NCI-H2196 treated with DMSO at 0.1 percent for 48 hours (cell line): ENCODE measurements around the gene FBXO2.

Experiments
- DNase-seq: peaks from one replicate; lab custom pipeline; 2025; ENCODE audit not compliant: unreplicated experiment; lab: John Stamatoyannopoulos, UW

FBXO2 gene

DNA sequence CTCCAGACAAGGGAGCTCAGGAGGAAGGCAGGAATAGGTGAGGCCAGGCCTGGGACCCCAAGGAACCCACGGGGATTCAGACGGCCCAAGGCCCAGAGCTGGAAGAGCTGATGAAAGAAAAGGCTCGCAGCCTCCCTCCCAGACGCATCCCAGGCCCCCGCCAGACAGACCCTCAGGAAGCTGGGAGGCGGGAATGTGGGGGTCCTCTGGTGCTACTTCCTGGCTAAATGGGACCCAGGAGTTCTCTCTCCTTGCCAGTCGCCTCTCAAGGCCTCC is 430 bp downstream of the FBXO2 start:
- DNase-seq: no peak

DNA sequence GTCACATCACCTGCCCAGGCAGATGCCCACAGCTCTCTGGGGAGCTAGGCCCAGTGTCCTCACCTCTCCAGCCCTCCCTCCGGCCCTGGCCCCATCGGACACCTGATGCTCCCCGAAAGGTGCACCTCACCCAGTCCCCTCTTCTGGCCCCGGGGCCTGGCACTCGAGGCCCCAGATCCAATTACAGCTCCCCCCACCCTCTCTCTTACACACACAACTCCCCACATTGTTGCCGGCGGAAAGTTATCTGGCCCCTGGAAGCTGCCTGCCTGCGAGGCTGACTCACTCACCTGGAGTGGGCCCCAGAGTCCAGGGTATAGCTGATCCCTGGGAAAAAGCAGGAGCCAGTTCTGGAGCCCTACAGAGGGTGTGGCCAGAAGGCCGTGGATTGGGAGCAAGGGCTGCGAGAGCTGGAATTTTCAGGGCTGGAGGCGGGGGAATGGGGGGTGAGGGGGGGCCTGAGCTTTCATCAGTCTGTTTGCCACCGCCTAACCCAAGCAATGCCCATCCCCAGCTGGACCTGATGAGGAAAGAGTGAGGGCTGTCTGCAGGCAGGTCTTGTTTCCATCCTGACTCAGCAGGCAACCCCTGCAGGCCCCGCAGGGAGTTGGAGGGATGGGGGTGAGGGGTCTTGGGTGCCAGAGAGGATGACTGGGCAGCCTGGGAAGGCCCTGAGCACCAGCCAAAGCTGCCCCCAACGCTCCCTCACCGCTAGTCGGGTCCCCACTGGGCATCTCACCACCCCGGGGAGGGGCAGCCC is 948 bp downstream of the FBXO2 start:
- DNase-seq: no peak

DNA sequence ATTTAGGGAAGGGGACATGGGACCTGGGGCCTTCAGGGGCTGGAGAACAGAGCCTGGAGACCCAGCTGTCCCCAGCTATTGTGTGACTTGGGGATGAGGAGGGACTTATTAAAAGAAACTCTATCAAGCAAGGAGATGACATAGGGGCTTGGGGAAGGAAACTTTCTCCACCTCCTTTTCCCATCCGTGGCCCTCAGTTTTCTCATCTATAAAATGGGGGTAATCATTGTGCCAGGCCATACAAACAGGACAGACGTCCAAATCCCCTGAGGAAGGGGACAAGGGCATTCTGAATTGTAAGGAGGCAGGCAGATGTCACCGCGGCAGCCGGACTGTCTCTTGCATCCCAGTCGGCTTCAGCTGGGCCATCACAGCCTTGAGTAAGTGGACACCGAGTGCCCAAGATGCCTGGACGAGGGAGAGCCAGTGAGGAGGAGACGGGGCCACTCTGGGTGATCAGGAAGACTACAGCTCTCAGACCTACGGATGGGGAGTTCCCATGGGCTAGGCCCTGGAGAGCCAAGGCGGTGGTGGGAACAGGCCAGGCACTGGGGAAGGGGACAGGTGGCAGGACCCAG is 1.9 kb downstream of the FBXO2 start:
- no peak for DNase-seq

DNA sequence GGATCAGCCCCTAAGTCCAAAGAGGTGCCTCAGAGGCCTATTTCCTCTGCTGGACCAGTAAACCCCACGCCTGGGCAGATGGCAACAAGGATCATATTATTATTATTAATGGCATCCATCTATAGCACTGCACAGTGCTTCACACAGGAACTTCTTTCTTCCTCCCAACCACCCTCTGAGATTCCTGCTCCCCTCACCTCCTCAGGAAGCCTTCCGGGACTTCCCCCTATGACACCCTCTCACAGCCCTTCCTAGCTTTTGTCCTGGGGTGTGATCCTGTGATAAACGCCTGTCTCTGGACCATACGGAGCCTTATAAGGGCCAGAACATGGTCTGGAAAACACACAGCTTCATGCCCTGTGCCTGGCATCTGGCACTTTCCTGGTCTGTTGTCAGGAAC is 3.2 kb downstream of the FBXO2 start:
- no peak for DNase-seq

DNA sequence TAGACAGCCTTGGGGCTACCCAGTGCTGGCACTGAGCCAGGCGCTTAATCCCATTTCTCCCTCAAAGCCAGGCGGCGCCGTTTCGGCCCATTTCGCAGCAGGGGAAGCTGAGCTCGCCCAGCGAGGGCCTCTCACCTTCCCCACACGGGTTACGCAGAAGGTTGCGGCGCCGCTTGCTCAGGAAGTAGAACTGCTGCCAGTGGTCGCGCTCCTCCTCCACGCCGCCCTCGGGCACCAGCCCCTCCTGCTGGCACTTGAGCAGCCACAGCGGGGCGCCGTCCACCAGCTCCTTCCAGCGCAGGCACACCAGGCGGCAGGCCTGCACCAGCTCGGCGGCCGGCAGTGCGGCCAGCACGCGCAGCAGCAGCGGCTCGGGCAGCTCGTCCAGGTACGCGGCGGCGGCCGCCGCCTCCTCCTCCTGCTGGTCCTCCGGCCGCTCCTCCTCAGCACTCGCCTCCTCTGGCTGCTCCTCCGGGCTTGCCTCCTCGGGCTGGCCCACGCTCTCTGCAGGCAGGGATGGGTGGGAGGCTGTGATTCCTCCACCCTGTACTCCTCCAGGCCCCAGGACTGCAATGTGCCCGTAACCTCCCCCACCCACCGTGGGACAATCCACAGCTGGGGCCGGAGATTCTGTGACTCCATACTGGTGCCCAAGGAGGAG is 3.8 kb downstream of the FBXO2 start:
- no peak for DNase-seq

DNA sequence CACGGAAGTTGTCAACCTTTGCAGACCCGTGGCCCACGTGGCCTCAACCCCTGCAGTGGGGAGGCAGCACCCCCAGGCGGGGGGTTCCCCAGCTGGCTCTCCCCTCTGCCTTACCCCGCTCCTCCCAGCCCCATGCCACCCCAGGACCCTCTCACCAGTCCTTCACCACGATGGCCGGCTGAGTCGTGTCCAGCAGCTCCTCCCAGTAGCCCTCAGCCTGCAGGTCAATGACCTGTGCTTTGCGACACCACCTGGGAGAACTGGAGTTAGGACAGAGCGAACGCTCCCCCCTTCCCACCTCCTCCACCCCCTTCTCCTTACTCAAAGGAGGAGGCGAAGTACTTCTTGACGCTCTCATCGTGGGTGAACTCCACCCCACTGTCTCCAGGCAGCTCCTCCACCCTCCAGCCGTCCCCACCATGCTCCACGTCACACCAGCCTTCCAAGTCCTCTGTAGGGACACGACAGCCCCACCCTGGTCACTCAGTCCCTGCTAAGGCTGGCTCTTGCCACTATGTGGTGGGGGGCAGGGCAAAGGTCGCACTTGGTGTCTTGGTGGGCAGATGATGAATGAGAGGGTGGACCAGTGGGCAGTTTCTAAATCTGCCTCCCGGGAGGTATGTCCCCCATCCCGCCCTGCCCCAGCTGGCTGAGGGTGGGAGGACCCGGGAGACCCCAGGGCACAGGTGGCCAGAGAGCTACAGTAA is 4.5 kb downstream of the FBXO2 start:
- no peak for DNase-seq

DNA sequence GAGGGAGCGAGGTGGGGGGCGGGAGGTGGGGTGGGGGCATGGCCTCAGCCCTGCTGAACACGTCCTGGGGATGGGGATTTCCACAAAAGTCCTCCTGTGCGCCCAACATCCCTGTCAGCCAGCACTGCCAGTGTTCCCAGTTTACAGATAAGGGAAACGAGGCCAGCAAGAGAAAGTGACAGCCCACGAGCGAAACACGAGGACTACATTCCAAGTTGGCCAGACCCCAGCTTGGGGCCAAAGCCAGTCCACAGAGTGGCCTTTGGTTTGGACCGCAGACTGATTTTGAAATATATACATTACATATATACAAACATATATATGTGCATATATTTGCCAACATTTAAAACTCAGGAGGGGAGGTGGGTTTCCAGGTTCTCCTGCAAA is 5.0 kb downstream of the FBXO2 start:
- DNase-seq: no peak

DNA sequence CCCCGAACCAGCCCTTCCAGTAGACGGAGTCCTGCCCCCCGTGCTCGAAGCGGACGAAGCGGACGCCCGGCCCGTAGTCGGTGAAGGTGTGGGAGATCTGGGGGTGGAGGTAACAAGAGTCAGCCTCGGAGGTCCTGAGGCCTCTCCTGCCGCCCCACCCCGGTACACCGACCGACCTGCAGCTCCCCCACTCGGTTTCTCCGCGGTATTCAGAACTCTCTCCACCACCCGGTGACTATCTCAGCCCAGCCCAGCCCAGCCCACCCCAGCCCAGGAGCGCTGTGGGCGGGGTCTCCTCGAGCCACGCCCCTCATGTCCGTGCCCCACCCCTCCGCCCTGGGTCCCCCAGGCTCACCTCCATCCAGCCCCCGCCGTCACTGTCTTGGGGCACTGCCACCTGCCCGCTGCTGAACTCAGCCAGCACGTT is 5.5 kb downstream of the FBXO2 start:
- no peak for DNase-seq

DNA sequence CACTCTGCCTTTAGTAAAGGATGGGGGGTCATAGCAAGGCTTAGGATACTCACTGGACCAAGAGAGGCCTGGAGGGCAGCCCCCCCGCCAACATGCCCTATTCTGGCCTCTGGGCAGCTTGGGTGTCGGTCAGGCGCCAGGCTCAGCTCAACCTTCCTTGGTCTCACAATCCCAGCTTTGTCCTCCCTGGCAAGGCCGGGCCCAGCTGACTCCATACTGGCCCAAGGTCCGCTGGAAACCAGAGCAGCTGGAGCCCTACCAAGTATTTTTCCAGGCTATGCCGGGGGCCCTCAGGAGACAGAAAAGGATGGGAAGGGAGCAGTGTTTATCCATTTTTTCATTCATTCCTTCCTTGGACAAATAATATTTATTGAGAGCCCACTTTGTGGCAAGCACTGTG is 6.2 kb downstream of the FBXO2 start:
- no peak for DNase-seq

DNA sequence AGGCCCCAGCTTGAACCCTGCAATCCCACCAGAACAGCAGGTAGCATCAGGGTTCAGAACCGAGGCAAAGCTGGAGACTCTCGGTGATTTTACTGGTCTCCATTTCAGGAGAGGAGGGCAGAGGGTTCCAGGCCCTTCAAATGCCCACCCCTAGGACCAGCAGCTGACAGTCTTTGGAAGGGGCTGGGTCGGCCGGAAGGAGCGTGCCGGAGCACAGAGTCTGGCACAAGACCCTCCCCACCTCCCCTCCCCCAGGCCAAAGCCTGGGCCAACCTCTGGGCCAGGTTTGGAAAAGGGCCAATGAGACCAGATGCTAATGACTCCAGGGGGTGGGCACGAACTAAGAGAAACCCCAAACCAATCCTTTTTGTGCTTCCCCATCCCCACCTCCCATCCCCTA is 6.9 kb downstream of the FBXO2 start:
- no peak for DNase-seq

DNA sequence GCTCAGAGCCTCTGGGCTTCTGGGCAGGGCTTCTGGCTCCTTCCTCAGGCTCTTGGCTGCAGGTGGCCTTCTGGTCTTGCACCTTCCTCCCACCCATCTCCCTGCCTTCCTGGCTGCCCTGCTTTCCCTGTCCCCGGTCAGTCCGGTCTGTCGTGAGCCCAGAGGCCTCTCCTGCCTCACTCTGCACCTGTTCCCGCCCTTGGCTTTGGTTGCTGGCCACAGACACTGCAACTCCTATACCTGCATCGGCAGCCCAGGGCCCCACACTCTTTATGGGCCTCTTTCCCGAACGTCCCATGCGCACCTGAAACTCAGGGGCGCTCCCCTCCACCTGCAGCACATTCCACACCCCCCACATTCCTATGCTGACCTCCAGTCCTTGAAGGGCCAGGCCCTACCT is 7.9 kb downstream of the FBXO2 start:
- no peak for DNase-seq

DNA sequence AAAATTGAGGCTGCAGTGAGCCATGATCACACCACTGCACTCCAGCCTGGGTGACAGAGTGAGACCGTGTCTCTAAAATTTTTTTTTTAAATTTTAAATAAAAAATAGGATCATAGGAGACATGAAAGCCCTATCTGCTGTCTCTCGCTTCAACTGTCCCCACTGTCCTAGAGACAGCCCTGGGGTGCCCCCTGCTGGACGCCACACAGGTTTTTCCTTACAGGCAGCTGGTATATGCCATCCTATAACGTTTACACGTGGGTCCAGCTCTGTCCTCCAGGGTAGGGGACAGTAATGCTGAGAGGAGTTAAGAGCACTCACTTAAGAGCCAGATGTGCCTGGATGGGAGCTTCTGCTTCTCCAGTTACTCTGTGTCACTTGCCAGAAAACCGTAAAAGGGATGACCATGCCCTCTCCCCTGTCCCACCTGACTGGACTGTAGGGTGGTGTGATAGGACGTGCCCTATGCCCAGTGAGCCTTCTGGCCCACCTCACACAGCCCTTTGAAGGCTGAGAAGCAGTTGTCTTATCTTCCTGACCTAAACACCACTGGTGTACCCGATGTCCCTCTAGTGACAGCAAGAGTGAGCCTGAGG is 8.5 kb downstream of the FBXO2 start:
- DNase-seq: peak; percentile 57

DNA sequence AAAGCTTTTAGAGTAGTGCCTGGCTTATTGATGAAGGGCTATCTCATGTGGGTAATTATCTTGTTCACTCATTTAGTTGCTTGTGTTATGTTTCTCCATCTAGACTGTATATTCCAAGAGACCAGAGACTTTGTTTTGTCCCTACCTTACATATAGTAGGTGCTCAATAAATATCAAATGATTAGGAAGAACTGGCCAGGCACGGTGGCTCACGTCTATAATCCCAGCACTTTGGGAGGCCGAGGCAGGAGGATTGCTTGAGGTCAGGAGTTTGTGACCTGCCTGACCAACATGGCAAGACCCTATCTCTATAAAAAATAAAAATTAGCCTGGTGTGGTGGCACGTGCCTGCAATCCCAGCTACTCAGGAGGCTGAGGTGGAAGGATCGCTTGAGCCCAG is 9.0 kb downstream of the FBXO2 start:
- no peak for DNase-seq

DNA sequence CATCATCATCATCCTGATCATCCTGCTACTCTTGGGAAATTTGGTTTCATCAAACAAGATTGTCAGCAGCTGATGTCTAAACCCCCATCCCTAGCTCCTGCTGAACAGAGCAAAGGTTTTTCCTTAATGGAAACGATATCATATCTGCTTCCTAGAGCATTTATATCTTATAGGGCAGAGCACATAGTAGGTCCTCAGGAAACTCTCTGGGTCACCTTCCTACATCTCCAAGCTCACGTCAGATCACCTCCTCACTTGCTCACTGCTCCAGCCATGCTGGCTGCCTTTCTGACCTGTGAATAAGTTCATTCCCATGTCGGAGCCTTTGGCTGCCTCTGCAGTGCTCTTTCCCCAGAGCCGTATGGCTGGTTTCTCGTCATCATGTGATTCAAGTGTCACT is 10.4 kb downstream of the FBXO2 start:
- DNase-seq: no peak

DNA sequence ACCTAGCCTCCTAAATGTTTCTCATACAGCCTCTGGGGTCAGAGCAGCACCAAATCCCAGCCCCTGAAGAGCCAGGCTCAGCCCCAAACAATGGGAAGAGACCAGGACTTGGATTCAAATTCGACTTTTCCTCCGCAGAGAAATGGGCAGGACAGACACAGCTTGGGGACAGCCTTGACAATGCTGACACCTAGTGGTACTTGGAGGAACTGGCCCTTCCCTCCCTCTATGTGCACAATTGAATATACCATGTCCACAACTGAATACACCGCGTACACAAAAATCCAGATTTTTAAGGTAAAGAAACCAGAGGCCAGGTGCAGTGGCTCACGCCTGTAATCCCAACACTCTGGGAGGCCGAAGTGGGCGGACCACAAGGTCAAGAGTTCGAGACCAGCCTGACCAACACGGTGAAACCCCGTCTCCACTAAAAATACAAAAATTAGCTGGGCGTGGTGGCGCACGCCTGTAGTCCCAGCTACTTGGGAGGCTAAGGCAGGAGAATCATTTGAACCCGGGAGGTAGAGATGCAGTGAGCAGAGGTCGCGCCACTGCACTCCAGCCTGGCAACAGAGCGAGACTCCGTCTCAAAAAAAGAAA is 11.7 kb downstream of the FBXO2 start:
- DNase-seq: peak; percentile 29

DNA sequence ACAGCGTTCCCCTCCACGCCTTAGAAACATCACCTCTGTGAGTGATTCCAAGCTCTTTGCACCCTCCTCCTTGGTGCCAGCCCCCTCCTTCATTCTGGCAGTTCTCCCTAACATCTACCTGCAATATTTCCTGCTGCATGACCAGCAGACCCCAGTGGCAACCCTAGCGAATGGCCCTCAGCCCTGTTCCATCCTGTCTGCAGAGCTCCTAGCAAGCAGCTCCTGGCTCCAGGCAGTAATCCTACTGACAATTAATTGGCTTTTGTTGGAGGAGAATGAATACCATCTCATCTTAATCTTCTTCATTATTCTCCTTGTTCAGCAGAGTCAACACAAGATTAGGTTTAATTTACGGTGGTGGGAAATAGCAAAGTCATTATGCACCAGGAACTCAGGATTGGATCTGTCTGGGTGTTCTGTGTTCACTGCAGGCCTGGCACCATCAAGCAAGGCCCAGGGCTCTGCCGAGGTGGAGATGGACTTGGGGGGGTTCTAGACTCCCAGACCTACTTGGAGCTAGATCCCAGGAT is 12.4 kb downstream of the FBXO2 start:
- DNase-seq: no peak

DNA sequence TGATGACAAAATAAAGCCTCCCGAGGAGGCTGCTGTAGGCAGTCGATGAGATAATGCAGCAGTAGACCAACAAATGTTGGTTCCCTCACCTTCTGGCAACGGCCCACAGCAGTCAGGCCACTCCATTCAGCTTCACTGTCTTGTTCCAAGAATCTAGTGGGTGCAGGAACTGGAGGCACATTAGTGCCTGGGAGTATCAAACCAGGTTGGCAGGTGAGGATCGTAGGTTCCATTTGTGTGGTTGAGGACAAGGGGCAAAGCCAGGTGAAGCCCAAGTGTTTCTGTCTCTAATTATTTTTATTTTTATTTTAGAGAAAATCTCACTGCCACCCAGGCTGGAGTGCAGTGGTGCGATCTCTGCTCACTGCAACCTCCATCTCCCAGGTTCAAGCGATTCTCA is 13.3 kb downstream of the FBXO2 start:
- no peak for DNase-seq

DNA sequence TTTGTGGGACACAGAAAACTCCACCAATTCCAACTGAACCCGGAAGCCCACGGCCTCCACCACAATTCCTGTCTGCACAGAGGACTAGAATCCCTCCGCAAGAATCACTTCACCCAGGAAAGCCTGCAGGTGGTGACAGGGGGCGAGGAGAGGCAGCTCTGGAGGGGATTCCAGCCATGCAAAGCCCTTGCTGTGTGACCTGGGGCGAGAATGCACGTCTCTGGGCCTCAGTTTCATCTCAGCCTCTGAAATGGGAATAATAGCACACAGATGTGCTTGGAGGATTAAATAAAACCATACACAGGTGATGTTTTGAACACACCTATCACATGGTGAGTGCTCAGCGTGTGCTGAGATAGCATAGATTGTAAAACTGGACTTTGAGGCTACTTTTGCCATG is 14.1 kb downstream of the FBXO2 start:
- DNase-seq: no peak

DNA sequence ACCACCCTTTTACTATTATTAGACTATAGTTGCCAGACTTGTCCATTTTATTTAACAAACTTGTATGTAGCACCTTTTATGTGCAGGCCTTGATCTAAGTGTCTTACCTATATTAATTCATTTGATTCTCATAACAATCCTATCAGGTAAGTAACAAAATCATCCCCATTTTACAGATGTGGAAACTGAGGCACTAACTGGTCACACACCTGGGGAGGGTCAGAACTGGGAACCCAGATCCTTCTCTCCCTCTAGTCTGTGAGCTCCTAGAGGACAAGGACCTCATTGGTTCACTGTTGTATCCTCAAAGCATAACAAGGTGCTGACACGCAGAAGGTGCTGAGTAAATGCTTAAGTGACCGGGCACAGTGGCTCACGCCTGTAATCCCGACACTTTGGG is 14.9 kb downstream of the FBXO2 start:
- no peak for DNase-seq

DNA sequence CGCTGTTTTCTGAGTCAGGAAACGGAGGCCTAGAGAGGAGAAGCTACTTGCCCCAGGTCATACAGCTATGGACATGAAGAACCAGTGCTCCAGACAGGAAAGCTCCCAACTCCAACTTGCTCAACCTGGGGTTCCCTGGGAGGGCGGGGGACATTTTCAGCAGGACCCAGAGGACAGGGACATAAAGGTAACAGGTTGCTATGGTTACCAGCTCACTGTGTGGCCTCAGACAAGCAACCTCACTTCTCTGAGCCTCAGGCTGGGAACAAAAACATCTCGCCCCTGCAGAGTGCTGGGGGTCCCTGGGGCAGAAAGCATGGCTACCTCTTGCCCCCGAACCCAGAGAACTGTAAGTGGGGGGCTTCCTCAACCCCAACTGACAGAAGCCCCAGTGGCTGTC is 16.1 kb downstream of the FBXO2 start:
- DNase-seq: no peak
